BLaER1 treated with 17β-estradiol and CSF1 and Interleukin-3, amounts not matched to agents 10 nM and 100 nM (cell line): ENCODE results near the gene OR7G2.

Experiments used
- H3K27ac ChIP-seq, 11 experiments: shearing (Covaris generic); formaldehyde crosslinking; 2 replicates each; pipeline ENCODE4 v1.8.1; 2022
- H3K27me3 ChIP-seq, 11 experiments: shearing (Covaris generic); formaldehyde crosslinking; 2 replicates each; pipeline ENCODE4 v1.8.1; 2022
- H3K36me3 ChIP-seq, 11 experiments: shearing (Covaris generic); formaldehyde crosslinking; 2 replicates each; pipeline ENCODE4 v1.8.1; 2022
- H3K4me1 ChIP-seq, 10 experiments: shearing (Covaris generic); formaldehyde crosslinking; 2 replicates each; pipeline ENCODE4 v1.8.1; 2022
- H3K4me2 ChIP-seq, 11 experiments: shearing (Covaris generic); formaldehyde crosslinking; 2 replicates each; pipeline ENCODE4 v1.8.1; 2022
- H3K4me3 ChIP-seq, 10 experiments: shearing (Covaris generic); formaldehyde crosslinking; 2 replicates each; pipeline ENCODE4 v1.8.1; 2022
- H3K9ac ChIP-seq, 11 experiments: shearing (Covaris generic); formaldehyde crosslinking; 2 replicates each; pipeline ENCODE4 v1.8.1; 2022
- H3K9me3 ChIP-seq, 11 experiments: shearing (Covaris generic); formaldehyde crosslinking; replicated peaks in 1 of 11; 2 replicates each; pipeline ENCODE4 v1.8.1; 2022
- H4K20me1 ChIP-seq, 11 experiments: shearing (Covaris generic); formaldehyde crosslinking; 2 replicates each; pipeline ENCODE4 v1.8.1; 2022
- Cebpa-rat ChIP-seq, 11 experiments: shearing (Covaris generic); IDR thresholded peaks; 2 replicates each; pipeline ENCODE4 v1.8.1; 2022

OR7G2 gene

GRCh38 chr19:9140159-9140874 lies 33.0 kb upstream of the OR7G2 start, which contains the start of gene ZNF317:
Gene ZNF317, plus strand, starts transcription at chr19:9140397. Its CDS starts 15,620 bp downstream, at chr19:9156017.
- Histone ChIP-seq H3K9me3 (peaks cover 28 to 38% (median 37%) of the 10 kb centered on the region in 11 experiments), H3K36me3 (peaks cover 34 to 39% (median 38%) of the 10 kb centered on the region in 11 experiments), H3K9ac (peak within 1 kb of the TSS; percentile 90 to 98 (median 95)), H3K4me1 (peaks cover 15 to 35% (median 24%) of the 10 kb centered on the region in 10 experiments; a peak in 19 of 20 replicates), H3K4me3 (peak within 1 kb of the TSS; percentile 76 to 96 (median 89)), H3K27ac (peak within 1 kb of the TSS; percentile 84 to 98 (median 95)), H3K4me2 (peak within 1 kb of the TSS; percentile 81 to 94 (median 86)), H4K20me1 (peaks cover 0 to 28% (median 14%) of the 10 kb centered on the region in 11 experiments; a peak in 10 of 22 replicates), H3K27me3 (no peaks in the 10 kb centered on the region)
- no peak for TF ChIP-seq Cebpa-rat (IDR thresholded peaks at IDR 0.05)

- peak overlapping the region; percentile 84 to 98 (median 95); a peak in 20 of 22 replicates for H3K27ac ChIP-seq
- peaks cover 21 to 32% (median 30%) of the 10 kb centered on the region in 11 experiments for H3K9me3 ChIP-seq
- H3K4me3 ChIP-seq, result peak overlapping the region; percentile 76 to 96 (median 89)
- H3K36me3 ChIP-seq, result peaks cover 27 to 33% (median 32%) of the 10 kb centered on the region in 11 experiments
- peaks cover 15 to 36% (median 24%) of the 10 kb centered on the region in 10 experiments; a peak in 19 of 20 replicates for H3K4me1 ChIP-seq
- TF ChIP-seq Cebpa-rat (IDR thresholded peaks at IDR 0.05), result no peak
- peak overlapping the region; percentile 90 to 98 (median 95) for H3K9ac ChIP-seq
- H4K20me1 ChIP-seq, result peaks cover 0 to 21% (median 13%) of the 10 kb centered on the region in 11 experiments; a peak in 10 of 22 replicates
- no peaks in the 10 kb centered on the region for H3K27me3 ChIP-seq
- peak overlapping the region; percentile 67 to 94 (median 86) for H3K4me2 ChIP-seq
These were observed 32.4 kb upstream of the OR7G2 start for GRCh38 chr19:9139609-9140158.

GRCh38 chr19:9132422-9132821 lies 25.1 kb upstream of the OR7G2 start:
- Histone ChIP-seq H3K36me3 (no peaks in the 10 kb centered on the region), H3K9me3 (no peaks in the 10 kb centered on the region), H4K20me1 (no peaks in the 10 kb centered on the region), H3K4me3 (no peak overlapping the region), H3K4me2 (no peak overlapping the region), H3K4me1 (peaks cover 18 to 40% (median 29%) of the 10 kb centered on the region in 10 experiments), H3K27me3 (no peaks in the 10 kb centered on the region), H3K27ac (no peak overlapping the region), H3K9ac (no peak overlapping the region)
- no peak for TF ChIP-seq Cebpa-rat (IDR thresholded peaks at IDR 0.05)

- Histone ChIP-seq H3K4me1 (peaks cover 17 to 37% (median 23%) of the 10 kb centered on the region in 10 experiments), H3K36me3 (no peaks in the 10 kb centered on the region), H3K27ac (peak overlapping the region in 10 of 11 experiments; percentile 45 to 72 (median 61); a peak in 21 of 22 replicates), H3K4me3 (no peak overlapping the region), H3K9me3 (no peaks in the 10 kb centered on the region), H4K20me1 (no peaks in the 10 kb centered on the region), H3K27me3 (no peaks in the 10 kb centered on the region), H3K9ac (peak overlapping the region in 3 of 11 experiments; percentile 18 to 46 (median 24); a peak in 4 of 22 replicates), H3K4me2 (peak overlapping the region; percentile 33 to 65 (median 54))
- peak in 1 of 11 experiments; percentile 55; a peak in 1 of 22 replicates for TF ChIP-seq Cebpa-rat (IDR thresholded peaks at IDR 0.05)
These were observed 23.7 kb upstream of the OR7G2 start for GRCh38 chr19:9130965-9131364.

- Histone ChIP-seq H3K27ac (no peak overlapping the region), H3K4me2 (peak overlapping the region in 4 of 11 experiments; percentile 6 to 57 (median 46); a peak in 6 of 22 replicates), H3K27me3 (no peaks in the 10 kb centered on the region), H3K9me3 (no peaks in the 10 kb centered on the region), H3K9ac (no peak overlapping the region), H3K4me1 (peaks cover 17 to 29% (median 21%) of the 10 kb centered on the region in 10 experiments), H4K20me1 (no peaks in the 10 kb centered on the region), H3K36me3 (no peaks in the 10 kb centered on the region), H3K4me3 (no peak overlapping the region)
- no peak for TF ChIP-seq Cebpa-rat (IDR thresholded peaks at IDR 0.05)
These were observed 20.9 kb upstream of the OR7G2 start for GRCh38 chr19:9128171-9128570.

- no peak within 1 kb of the TSS for H3K4me3 ChIP-seq
- H3K36me3 ChIP-seq, result no peaks in the 10 kb centered on the region
- no peaks in the 10 kb centered on the region; a peak in 1 of 22 replicates for H3K9me3 ChIP-seq
- peaks cover 17 to 29% (median 20%) of the 10 kb centered on the region in 10 experiments for H3K4me1 ChIP-seq
- TF ChIP-seq Cebpa-rat (IDR thresholded peaks at IDR 0.05), result no peak
- no peak within 1 kb of the TSS for H3K27ac ChIP-seq
- no peak within 1 kb of the TSS for H3K9ac ChIP-seq
- no peaks in the 10 kb centered on the region for H4K20me1 ChIP-seq
- H3K27me3 ChIP-seq, result no peaks in the 10 kb centered on the region
- H3K4me2 ChIP-seq, result no peak within 1 kb of the TSS
These were observed 19.7 kb upstream of the OR7G2 start, which contains the start of gene OR7G3 for GRCh38 chr19:9126900-9127405. Gene OR7G3, minus strand, starts transcription at chr19:9126950. Its CDS starts 0 bp downstream, at chr19:9126950.

- Histone ChIP-seq H3K4me3 (no peak overlapping the region), H3K27ac (no peak overlapping the region), H3K4me1 (no peaks in the 10 kb centered on the region), H3K9me3 (peaks cover 0 to 10% (median 0%) of the 10 kb centered on the region in 11 experiments; a peak in 3 of 22 replicates), H3K27me3 (no peaks in the 10 kb centered on the region), H3K4me2 (no peak overlapping the region), H3K9ac (no peak overlapping the region), H3K36me3 (no peaks in the 10 kb centered on the region), H4K20me1 (no peaks in the 10 kb centered on the region)
- no peak for TF ChIP-seq Cebpa-rat (IDR thresholded peaks at IDR 0.05)
These were observed 9.3 kb upstream of the OR7G2 start for GRCh38 chr19:9116547-9116946.

- Histone ChIP-seq H3K4me1 (no peaks in the 10 kb centered on the region), H3K9ac (no peak within 1 kb of the TSS), H3K27ac (no peak within 1 kb of the TSS), H3K9me3 (0 out of 22 replicates have a peak, but pooled peaks cover 0 to 1% (median 0%) of the 10 kb centered on the region in 11 experiments), H4K20me1 (no peaks in the 10 kb centered on the region), H3K36me3 (no peaks in the 10 kb centered on the region), H3K27me3 (no peaks in the 10 kb centered on the region), H3K4me3 (no peak within 1 kb of the TSS), H3K4me2 (no peak within 1 kb of the TSS)
- TF ChIP-seq Cebpa-rat (IDR thresholded peaks at IDR 0.05), result no peak
These were observed 8.1 kb upstream of the OR7G2 start, which contains the start of gene OR7G1 for GRCh38 chr19:9115307-9115813. Gene OR7G1, minus strand, starts transcription at chr19:9115763. Its CDS starts 0 bp downstream, at chr19:9115763.

GRCh38 chr19:9109959-9110358 lies 2.7 kb upstream of the OR7G2 start:
- H3K4me3 ChIP-seq, result no peak overlapping the region
- H3K9me3 ChIP-seq, result no peaks in the 10 kb centered on the region
- H3K9ac ChIP-seq, result no peak overlapping the region
- H3K4me2 ChIP-seq, result no peak overlapping the region
- H3K36me3 ChIP-seq, result no peaks in the 10 kb centered on the region
- no peaks in the 10 kb centered on the region for H3K27me3 ChIP-seq
- H3K4me1 ChIP-seq, result no peaks in the 10 kb centered on the region
- no peaks in the 10 kb centered on the region for H4K20me1 ChIP-seq
- no peak overlapping the region for H3K27ac ChIP-seq
- no peak for TF ChIP-seq Cebpa-rat (IDR thresholded peaks at IDR 0.05)
